Activated CD4-positive, alpha-beta T cell treated with anti-CD3 and anti-CD28 coated beads for 1 hour (primary cell): ENCODE data around the gene CEP295NL.
A peak's percentile ranks its signal among the peaks of the same experiment; 100 is the strongest.

Experiments
- DNase-seq: peaks from one replicate; pipeline ENCODE4 v3.0.0-alpha.2; 2020

CEP295NL gene

DNA sequence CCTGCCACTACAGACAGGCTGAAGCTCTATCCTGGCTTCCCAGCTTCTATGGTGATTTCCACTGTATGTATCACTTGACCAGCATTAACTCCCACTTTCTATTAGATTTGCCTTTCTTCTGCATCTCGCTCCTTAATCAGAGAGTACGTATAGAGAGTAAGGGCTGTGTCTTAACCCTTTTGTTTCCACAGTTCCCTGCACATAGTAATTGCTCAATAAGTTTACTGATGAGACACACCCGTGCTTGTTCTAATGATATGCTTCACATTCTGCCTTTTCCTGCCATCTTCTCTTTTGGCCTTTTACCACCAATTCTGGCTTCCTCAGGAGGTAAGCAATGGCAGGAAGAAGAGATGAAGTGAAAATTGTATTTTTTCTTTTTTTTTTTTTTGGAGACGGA is 41.8 kb downstream of the CEP295NL start:
- DNase-seq = no peak

DNA sequence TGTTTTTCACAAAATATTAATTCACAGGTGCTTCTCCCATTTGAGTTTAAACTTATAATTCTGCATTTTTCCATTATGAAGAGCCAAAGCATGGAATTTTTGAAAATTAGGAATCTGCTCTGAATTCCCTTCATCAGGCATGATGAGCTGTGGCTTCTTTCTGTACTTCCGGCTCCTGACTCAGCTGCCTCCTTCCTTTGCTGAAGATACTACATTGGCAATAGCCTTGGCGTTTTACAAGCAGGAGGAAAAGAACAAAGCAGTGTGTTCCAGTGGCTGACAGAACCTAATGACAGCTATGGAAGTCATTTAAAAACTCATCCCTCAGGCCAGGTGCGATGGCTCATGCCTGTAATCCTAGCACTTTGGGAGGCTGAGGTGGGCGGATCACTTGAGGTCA is 44.0 kb downstream of the CEP295NL start:
- DNase-seq = no peak

DNA sequence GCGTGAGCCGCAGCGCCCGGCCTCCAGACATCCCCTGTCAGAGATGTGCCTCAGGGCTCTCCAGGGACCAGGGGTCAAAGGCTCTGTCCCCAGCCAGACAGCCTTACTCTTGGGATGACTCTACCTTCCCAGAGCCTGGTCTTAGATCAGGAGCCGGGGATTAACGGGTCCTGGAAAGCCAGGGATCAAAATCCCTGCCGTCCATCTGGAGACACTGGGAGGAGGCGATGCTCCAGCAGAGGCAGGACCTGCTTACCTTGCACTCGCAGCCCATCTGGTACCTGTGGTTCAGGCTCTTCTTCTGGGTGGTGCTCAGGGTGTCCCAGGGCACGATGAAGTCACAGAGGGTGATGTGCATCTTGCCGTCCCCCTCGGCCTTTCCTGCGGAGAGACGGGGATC is 45.7 kb downstream of the CEP295NL start:
- no peak for DNase-seq

- no peak for DNase-seq
Observed at GRCh38 chr17:78855561-78856165, 47.3 kb downstream of the CEP295NL start.

GRCh38 chr17:78854508-78854907 is 48.5 kb downstream of the CEP295NL start:
- DNase-seq = no peak

DNA sequence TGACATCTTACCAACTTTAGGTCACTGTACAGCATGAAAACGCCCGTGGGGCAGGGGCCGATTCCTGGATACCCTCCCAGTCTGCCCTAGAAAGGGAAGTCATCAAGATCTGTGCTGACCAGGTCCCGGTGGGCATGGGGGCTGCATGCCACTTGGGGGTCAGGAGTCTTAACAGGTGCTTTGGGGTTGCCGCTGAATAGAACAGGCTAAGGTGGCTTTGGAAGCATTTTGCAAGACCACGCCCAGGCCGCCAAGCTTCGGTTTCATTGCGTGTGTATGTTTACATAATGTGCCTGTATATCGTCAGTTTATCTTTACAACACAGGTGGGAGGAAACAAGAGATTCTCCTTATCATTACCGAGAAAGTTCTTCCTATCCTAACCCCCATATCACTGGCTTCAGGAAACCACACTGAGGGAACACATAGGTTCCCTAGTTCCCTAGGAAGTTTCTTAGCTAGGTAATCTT is 49.0 kb downstream of the CEP295NL start:
- DNase-seq = no peak

DNA sequence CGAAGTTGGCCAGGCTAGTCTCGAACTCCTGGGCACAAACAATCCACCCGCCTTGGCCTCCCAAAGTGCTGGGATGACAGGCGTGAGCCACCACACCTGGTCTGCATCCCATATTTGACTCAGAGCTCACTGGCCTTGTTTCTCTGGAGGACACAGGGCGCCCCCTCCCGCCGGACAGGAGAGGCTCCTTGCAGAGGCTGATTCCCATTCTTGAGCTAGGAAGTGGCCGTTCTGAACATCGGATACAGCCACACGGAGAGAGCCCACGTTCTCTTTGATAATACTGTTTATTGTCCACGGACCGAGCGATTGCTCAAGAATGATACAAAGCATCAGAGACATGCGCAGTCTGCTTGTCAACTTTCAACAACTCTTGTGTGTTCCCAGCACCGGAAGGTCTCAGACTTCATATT is 50.3 kb downstream of the CEP295NL start:
- no peak for DNase-seq

- no peak for DNase-seq
Observed at GRCh38 chr17:78849026-78849425, 54.0 kb downstream of the CEP295NL start.

DNA sequence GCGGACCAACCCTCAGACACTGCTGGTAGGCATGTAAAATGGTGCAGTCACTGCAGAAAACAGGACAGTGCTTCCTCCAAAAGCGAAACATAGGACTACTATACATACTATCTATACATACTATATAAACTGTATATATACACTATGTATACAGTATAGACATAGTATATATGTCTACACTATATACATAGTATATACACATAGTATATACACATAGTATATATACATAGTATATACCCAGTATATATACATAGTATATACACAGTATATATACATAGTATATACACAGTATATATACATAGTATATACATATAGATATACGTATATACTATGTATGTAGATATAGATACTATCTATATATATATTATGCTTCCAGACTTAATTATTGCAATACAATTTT is 55.9 kb downstream of the CEP295NL start:
- no peak for DNase-seq

GRCh38 chr17:78844301-78845005 is 58.5 kb downstream of the CEP295NL start:
- no peak for DNase-seq

- DNase-seq = peak; percentile 44
Observed at GRCh38 chr17:78842881-78843565, 60.0 kb downstream of the CEP295NL start.

- peak; percentile 100 for DNase-seq
Observed at GRCh38 chr17:78840780-78841611, 62.0 kb downstream of the CEP295NL start, which contains the start of gene USP36. Gene USP36 (minus strand): TSS chr17:78840814. CDS start chr17:78836363, 4,451 bp downstream.
